HG02943 (cell line): ENCODE results near the gene GLCCI1.

ENCODE experiments used
- ATAC-seq: cut with Tn5 transposase; IDR thresholded peaks from one replicate; pipeline ENCODE4 v1.9.1; 2021; ENCODE audit warnings: mild to moderate bottlenecking, low read depth, moderate library complexity; ENCODE audit not compliant: unreplicated experiment

The GLCCI1 gene

DNA sequence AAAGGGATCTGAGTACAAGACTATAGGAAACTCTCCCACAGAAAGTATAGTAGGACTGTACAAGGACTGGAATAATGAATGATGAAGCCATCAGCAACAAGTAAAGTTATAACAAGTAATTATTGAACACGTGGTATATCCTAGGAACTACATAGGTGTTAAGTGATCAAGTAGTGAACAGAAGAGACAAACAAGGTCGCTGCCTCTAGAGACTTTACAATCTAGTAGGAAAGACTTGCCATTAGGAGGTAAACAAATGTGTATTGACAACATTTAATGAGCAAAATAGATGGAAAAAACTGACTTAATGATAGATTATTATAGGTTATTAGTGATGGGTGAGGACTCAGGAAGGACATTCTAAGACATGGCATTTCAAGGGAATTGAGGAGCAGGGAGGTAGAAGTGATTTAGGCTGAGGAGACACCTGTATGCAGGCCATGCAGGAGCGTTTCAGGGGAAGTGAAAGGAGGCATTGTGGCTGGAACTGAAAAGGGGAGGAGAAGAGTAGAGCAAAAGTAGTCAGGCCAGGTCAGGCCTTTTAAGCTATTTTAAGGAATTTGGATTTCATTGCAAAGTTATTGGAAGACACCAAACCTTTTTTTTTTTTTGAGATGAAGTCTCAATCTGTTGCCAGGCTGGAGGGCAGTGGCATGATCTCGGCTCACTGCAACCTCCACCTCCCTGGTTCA is 8.5 kb upstream of the GLCCI1 start:
- peak; percentile 84 for ATAC-seq

DNA sequence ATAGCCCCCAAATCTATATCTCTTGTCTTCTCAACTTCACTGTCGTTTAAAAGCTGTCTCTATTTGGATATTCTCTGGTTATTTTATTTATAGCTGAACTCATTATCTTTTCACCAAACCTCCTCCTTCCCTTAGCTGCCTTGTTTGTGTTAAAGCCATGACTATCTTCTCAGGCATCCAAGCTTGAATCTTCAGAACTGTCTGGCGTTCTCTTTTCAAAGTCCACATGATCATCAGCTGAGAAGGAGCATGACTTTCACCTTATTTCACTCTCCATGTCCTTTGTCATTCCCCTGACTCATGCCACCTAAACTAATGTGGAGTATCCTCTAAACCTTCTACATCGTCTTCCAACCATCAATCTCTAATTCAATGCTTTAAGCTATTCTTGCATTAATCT is 5.7 kb upstream of the GLCCI1 start:
- ATAC-seq: no peak

DNA sequence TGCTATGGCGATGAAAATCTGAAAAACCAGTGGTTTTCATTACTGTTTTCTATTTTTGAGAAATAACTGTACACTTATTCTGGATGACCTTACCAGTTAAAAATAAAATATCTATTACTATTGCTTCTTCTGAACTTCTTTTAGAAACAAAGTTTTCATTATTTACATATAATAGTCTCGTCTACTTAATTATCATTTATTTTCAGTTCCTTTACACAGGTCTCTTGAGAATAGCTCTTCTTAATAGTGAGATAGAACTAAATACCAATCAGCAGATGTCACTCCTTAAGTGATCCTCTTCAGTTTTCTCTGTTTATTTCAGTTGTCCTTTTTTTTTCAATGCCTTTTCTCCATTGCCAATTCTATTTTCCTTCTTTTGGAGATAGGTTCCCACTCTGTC is 4.3 kb upstream of the GLCCI1 start:
- ATAC-seq: no peak

DNA sequence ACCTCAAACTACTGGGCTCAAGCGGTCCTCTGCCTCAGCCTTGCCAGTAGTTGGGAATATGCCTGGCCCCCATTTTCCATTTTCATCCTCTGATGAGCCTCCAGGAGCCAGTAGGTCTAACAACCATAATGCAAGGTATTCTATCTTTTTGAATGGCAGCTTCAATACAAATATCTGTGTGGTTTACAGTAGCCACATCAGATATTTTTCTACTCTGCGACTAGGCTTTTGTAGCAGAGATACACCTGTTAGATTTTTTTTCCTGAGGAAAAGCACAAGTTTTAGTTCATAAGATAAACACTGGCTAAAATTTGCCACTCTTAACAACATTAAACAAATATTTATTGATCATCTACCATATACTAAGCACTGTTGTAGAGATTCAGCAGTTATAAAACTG is 3.9 kb upstream of the GLCCI1 start:
- ATAC-seq: no peak

DNA sequence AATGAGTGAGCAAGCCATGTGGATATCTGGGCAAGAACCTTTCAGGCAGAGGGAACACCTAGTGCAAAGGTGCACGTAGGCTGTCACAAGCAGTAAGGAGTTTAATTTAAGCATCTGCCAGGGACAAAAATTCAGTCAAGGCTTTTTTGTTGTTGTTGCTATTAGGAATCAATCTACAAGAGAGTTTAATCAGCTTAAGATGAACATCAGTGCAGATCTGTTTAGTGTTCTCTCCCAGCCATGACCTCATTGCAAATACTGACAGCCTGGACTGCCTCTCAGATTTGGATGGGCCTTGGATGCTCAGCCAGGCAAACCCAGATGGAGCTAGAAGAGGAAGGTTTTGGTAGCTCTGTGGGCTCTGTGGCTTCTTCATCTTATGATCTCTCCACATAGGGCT is 3.3 kb upstream of the GLCCI1 start:
- ATAC-seq: no peak

DNA sequence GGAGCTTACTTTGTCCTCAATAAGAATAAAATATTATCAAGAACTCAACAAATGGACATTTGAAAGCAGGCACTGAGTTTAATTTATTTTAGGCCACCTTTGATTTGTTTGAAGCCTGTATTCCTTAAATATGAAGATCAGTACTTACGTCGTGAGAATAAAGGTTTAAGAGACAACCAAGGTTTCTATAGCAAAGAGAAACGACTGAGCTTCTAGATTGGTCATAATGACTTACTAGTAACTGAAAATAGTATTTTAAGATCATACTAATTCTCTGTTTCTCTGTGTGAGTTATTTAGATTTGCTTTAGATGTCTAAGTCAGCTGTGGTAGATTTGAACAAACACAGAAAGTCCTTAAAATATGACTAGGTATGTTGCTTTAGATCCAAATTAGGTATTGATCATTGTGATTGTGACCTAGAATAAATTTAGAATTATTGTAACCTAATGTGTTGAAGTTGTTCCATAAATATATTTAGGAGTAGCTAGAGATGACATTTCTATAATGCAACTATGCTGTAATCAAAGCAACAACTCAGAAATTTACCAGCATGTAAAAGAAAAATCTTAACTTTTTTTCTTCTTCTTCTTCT is 2.4 kb upstream of the GLCCI1 start:
- ATAC-seq: no peak

DNA sequence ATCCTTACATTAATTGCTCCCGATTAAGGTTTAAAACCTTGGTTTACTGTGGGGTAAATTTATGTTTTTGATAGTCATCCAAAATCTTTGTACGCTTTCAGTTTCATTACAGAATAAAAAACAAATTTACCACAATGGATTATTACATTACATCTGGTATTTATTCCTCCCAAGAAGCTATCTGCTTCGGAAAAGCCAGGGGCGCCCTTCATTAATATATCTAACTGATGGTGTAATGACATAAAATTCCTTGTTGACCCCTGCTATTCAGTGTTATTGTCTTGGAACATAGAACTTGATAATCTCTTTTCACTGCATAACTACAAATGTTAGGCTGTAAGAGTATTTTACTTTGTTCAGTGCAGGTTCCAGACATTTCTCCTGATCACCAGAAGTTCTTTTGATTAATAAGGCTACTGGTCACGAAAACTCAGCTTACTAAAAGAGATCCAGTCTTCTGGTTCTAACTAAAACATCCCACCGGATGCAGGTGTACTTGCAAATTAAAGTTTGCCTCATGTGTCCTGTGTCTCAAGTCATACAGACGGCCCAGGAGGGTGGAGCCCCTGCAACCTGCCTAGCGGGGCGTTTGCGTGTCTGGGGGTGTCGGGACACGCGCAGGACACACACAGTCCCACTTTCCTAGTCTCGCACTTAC is 581 bp upstream of the GLCCI1 start:
- ATAC-seq: no peak

DNA sequence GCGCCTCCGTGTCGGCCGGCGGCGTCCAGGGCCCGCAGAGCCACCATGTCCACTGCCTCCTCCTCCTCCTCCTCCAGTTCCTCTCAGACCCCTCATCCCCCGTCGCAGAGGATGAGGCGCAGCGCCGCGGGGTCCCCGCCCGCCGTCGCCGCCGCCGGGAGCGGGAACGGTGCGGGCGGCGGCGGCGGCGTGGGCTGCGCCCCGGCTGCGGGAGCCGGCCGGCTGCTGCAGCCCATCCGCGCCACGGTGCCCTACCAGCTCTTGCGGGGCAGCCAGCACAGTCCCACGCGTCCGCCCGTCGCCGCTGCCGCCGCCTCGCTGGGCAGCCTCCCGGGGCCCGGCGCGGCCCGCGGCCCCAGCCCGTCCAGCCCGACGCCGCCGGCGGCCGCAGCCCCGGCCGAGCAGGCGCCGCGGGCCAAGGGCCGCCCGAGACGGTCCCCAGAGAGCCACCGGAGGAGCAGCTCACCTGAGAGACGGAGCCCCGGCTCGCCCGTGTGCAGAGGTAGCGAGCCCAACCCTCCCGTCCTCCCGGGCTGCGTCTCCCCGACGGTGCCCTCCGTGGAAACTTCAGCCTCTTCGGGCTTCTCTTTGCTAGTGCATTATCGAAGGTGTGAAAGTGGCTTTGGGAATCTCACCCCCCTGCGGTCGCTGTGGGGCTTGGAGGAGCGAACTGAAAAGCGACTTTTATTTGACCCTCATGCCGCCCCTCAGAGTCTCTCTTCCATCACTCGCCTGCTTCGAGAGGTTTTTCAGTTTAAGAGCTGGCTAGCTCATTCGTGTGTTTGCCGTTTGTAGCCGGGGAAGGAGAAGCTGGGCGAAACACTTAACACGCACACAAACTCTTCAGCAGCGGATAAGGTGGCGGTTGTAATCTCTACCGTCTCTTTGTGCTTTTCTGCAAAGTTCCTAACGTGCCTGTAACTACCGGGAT is 975 bp downstream of the GLCCI1 start:
- no peak for ATAC-seq

DNA sequence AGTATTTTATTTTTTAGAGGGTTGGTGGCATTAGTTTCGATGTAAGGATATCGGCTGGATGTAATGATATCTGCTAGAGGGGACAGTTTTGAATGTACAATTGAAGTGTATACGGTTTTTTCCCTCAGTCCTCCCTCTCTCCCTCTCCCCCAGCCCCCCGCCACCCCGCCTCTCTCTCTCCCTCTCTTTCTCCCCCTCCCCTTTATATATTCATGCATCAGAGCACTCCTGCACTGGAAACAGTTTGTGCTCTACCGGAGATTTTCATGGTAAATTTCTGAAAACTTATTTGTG is 1.6 kb downstream of the GLCCI1 start:
- ATAC-seq: no peak

DNA sequence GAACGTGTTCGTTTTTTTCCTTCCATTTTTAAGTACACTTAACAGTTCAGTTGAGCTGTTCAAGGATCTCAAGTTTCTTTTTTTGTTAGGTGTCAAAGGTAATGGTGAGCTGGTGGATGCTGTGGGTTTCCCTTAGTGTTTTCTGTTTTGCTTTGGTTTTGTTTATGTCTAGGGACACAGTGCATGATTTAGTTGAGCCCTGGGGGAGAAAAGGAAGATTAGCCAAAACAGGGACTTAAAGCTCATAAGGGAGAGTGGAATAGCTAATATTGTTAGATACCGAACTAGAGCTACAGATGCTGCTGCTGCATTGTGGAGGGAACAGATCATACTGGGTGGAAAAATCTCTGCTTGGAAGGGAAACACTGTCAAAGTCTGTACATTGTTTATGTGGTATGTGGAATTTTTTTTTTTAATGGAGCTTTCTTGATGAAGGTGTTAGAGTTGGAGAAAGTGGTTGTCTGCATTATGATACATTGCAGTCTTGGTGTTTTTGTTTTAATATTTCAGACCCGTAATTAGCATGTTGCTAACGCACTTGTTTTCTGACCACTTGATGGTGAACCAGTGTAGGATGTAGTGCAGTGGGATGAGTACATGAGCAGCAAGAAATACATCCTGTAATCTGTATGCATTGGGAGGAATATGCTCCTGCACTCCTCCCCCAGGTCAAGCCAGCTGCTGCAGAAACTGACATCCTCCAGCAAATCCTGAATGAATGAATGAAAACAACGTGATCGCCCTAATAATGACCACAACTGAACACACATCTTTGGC is 2.1 kb downstream of the GLCCI1 start:
- ATAC-seq: no peak

DNA sequence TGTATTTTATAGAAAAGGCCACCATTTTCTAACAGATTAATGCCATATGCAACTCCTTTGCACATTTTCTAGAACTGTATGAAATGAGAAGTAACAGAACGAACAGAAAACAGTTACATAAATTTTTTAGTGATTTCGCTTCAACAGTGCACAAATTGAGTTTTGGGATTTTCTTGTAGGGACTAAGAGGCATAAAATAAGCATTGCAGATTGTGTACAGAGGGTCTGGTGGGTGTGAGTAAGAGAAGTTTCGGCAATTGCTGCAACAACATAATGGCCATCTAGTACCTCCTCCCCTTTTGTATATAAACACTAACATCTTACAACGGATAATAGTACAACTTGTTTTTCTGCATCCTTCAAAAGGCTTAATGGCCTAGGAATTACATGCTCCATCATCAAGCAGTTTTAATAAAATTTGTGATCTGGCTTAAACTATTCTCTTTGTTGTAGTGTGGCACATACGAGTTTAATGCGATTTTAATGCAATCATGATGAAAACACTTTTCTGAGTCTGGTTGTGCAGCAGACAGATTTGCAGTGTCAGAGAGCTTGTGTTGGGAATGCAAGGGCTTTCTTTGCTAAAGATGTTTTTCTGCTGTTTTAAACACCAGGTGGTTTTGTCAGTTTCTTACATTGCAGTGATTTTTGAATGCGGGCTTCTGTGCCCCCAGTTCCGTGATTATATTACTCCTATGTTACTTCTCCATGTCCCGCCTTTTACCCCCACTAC is 2.9 kb downstream of the GLCCI1 start:
- no peak for ATAC-seq

DNA sequence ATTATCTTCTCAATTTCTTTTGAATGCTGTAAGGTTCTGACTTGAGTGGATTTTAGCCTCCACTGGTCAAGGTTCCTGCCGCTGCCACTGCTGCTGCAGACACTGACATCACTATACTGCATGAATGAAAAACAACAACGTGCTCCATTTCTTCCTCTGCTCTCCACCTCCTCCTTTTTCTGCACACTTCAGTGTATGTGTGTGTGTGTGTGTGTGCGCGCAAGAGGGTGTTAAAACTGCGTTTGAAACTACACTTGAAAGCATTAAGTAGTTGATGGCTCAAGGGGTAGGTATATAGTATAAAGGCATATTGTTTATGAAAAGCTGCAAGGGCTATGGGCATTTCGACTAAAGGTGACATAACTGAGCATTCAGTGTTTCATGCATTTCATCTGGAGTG is 3.5 kb downstream of the GLCCI1 start:
- no peak for ATAC-seq

DNA sequence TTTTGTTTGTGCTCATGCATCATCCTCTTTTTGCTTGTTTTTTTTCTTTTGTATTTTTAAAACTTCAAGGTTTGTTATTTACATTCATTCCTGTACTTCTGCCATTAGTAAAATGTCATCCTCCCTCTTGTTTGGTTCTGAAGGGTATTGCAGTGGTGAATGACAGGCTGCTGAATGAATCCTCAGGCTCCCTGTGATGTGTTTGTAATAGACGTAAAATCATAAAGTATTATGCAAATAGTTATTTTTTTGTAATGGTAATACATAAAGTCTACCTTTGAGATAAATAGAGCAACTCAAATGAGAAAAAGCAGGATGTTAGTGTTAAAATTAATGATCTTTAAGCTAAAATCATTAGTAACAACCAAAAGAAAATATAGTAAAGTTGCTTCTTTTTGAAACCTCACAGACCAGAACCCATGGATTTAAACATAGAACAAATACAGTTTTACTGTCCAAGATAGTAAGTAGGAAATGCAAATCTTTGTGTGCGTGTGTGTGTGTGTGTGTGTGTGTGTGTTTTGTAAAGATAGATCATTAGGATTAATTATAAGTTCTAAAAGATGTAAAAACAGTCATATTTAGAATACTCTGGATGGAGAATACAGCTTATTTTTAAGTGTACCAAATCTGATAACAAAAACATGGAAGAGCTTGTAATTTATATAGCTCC is 4.5 kb downstream of the GLCCI1 start:
- ATAC-seq: no peak

DNA sequence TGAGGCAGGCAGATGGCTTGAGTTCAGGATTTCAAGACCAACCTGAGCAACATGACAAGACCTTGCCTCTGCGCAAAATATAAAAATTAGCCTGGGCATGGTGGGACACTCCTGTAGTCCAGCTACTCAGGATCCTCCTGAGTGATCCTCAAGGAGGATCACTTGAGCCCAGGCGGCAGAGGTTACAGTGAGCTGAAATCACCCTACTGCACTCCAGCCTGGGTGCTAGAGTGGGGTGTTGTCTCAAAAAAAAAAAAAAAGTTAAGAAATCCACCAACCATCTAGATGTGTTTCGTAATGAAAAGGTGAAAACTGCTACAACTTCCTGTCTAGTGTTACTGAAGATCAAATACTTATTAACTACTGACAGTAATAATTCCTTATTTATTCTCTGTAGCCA is 8.1 kb downstream of the GLCCI1 start:
- no peak for ATAC-seq

DNA sequence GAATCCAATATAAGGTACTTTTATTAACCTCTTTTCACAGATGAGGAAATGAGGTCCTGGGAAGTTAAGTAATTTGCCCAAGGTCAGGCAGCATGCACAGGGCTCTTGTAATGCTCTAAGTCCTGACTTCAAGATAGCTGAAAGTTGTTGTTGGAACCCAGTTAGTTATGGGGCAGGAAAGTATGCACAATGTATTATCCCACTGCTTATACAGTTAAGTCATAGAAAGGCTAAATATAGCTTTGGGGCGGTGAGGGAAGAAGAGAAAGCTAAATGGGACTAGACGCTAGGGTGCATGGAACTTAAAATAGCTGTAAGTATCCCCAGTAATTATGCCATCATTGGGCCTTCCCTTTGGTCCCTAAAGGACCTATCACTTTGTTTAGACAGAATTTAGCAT is 9.2 kb downstream of the GLCCI1 start:
- ATAC-seq: no peak

DNA sequence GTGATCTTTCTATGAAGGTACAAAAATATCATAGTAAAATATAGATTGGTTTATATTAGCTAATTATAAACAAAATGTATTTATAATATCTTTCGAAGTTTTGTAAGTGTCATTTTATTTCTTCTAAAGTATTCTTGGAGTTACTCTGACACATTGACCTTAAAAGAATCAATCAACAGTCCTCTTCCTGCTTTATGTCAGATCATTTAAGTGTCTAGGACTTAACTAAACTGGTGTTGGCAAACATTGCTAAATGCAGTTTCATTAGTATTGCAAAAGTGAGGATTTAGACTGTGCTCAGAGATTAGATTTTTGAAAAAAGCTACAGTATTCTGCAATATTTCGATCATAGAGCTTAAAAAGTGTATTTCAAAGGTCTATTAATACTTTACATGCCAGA is 10.3 kb downstream of the GLCCI1 start:
- no peak for ATAC-seq

DNA sequence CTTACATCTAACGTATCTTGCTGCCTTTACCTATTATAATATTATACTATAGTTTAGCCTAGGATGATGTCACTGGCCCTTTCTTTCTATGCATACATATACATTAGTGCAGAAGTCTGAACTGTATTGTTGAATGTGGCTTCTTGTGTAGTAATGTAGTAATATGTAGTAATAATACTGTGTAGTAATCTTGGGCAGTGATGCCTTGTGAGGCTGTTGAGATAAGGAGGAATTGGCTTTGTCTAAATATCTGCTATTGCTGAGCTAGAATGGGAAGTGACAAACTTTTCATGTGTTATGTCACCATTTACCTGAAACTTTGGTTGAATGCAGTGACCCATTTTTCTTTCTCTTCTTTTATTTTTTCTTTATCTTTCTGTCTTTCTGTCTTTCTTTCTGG is 11.0 kb downstream of the GLCCI1 start:
- ATAC-seq: no peak

DNA sequence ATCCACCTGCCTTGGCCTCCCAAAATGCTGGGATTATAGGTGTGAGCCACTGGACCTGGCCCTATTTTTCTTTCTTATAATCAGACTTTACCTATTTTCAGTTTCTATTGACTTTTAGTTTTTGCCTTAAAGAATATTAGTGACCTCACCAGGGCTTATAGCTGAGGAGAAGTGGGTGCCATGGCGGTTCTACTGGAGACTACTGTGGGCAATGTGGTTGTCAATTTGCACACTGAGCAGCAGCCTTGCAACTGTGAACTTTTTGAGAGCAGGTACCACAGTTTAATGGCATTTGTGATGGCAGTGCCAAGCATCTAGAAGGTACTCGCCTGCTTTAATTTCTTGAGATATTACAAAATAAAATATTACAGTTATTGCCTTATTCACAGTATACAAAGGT is 11.5 kb downstream of the GLCCI1 start:
- ATAC-seq: no peak

DNA sequence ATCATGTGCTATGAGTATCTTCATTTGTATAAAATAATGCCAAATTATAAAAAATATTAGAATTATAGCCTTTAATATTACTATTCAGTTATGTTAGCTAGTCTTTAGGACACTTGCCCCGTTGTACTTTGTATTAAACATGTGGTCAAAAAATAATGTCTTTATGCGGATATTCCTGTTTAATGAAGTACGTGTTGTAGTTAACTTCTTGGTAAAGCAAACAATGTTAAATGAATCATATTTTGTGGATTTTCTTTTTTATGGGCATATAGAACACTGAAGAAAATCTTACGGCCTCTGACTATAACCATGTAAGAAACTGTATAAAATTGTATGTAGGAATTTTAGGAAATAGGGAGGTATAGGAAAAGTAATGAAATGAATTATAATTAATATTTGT is 14.3 kb downstream of the GLCCI1 start:
- no peak for ATAC-seq
